GM18861 (cell line): ENCODE data around the gene ACP4.
"Not testable (repeated sequence)": the region's sequence is repeated elsewhere in the genome, so short reads cannot be mapped to it uniquely, and the experiment has no call there.

Experiments used
- ATAC-seq: cut with Tn5 transposase; IDR thresholded peaks from one replicate; pipeline ENCODE4 v1.9.1; 2021; ENCODE audit not compliant: unreplicated experiment

ACP4 gene

GRCh38 chr19:50773454-50773853, 16.8 kb upstream of the ACP4 start:
- not testable (repeated sequence) for ATAC-seq

GRCh38 chr19:50776131-50776530, 14.1 kb upstream of the ACP4 start:
- ATAC-seq, result no peak

DNA sequence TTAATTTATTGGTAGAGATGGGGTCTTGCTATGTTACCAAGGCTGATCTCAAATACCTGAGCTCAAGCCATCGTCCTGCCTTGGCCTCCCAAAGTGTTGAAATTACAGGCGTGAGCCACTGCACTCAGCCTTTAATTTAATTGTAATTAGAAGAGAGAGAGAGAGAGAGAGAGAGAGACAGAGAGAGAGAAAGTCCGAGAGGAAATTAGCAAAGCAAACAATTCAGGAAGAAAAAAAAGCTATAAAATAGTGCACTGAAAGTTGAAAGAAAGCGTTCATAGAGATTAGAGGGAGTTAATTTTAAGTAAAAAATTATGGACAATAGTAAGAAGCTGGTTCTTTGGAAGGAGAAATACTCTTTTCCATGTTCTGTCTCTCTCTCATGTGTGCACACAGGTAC, 13.0 kb upstream of the ACP4 start:
- no peak for ATAC-seq

- no peak for ATAC-seq
These were observed 12.3 kb upstream of the ACP4 start for GRCh38 chr19:50777830-50778303.

DNA sequence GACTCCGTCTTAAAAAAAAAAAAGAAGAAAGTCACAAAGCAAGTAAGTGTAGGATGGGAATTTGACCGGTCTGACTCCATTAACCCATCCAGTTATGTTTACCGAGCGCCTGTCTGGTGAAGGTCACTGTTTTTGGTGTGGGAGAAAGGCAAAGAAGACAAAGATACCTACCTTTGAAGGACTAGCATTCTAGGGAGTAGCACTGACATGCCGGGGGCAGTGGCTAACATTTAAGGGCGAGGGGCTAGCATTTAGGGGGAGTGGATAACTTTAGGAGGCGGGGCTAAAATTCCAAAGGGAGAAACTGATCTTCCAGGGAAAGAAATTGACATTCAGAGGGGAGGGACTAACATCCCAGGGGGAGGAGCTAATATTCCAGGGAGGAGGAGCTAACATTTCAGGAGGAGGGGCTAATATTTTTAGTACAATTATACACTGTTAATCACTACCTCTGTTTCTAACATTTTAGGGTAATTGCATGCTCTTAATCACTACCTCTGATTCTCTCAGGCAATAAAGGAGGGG, 11.2 kb upstream of the ACP4 start:
- ATAC-seq, result no peak

DNA sequence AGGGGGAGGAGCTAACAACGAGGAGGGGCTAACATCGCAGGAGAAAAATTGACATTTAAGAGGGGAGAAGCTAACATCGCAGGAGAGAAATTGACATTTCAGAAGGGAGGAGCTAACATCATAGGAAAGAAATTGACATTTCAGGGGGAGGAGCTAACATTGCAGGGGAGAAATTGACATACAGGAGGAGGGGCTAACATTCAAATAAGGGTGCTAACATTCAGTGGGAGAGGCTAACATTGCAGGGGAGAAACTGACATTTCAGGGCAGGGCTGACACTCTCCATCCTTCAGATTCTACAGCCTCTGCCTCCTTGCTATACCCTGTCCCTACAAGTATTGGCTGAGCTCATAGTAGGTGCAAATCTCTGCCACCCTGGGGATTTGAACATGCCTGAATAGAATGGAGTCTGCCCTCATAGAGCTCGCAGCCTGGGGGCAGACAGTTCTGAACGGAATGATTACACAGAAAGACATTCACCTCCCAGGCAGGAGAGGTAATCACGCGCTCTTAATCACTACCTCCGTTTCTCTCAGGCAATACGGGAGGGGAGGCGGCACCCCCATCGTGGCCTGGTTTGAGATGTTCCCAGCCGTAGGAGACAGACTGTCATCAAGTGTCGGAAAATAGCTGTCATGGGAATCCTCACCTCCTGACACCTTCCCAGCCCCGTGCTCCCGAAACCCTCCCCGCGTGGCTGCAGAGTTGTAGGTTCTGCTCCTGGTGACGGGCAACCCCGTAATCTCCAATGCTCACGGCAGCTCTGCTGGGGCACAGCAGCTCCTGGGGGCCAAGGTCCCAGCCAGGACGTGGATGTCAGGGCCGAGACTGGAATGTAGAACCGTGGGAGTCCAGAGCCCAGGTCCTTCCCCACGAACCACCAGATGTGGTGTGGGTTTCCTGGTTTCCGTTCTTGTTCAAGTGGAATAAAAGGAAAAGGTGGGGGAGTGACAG, 10.4 kb upstream of the ACP4 start:
- ATAC-seq, result no peak

GRCh38 chr19:50780753-50781435, 9.3 kb upstream of the ACP4 start:
- ATAC-seq, result no peak

DNA sequence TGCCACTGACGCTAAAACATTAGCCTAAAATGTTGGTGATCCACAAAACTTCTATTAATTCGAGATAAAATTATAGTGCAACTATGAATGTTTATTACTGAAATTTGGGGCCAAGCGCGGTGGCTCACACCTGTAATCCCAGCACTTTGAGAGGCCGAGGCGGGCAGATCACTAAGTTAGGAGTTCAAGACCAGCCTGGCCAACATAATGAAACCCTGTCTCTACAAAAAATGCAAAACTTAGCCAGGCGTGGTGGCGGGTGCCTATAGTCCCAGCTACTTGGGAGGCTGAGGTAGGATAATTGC, 6.4 kb upstream of the ACP4 start:
- ATAC-seq, result not testable (repeated sequence)

DNA sequence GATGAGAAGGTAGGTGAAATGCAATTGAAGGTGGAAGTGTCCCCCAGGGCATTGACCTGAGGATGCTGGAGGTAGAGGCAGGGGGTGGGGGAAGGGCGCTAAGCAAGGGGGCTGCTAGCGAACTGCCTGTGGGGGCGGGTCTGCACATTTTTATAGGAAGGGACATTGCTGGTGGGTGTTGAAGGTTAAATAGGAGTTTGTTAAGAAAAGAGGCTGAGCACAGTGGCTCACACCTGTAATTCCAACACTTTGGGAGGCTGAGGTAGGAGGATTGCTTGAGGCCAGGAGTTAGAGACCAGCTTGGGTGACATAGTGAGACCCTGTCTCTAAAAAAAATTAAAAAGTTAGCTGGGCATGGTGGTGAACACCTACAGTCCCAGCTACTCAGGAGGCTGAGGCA, 5.5 kb upstream of the ACP4 start:
- ATAC-seq, result no peak

- ATAC-seq, result no peak
These were observed 4.9 kb upstream of the ACP4 start for GRCh38 chr19:50785329-50785728.

- no peak for ATAC-seq
These were observed 780 bp downstream of the ACP4 start for GRCh38 chr19:50790922-50791467.

DNA sequence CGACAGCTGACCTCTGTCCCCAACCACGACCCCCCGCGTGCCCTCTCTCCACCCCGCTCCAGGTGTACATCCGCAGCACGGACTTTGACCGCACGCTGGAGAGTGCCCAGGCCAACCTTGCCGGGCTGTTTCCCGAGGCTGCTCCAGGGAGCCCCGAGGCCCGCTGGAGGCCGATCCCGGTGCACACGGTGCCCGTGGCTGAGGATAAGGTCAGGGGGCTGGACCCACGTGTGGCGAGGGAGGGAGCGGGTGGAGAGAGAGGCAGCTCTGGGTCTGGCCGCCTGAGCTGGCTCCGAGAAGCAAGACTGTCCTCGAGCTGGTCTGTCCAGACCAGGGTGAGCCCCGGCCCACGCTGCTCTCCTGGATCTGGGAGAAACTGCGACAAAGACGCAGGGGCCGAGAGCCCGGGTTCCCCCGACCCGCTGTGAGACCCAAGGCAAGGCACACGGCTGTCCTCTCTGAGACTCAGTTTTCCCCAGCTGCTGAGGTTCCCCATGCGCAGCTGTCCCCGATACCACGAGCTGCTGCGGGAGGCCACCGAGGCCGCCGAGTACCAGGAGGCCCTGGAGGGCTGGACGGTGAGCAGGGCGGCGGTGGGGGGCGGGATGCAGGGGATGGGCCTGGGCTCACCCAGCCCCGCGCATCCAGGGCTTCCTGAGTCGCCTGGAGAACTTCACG, 1.5 kb downstream of the ACP4 start:
- ATAC-seq, result no peak

DNA sequence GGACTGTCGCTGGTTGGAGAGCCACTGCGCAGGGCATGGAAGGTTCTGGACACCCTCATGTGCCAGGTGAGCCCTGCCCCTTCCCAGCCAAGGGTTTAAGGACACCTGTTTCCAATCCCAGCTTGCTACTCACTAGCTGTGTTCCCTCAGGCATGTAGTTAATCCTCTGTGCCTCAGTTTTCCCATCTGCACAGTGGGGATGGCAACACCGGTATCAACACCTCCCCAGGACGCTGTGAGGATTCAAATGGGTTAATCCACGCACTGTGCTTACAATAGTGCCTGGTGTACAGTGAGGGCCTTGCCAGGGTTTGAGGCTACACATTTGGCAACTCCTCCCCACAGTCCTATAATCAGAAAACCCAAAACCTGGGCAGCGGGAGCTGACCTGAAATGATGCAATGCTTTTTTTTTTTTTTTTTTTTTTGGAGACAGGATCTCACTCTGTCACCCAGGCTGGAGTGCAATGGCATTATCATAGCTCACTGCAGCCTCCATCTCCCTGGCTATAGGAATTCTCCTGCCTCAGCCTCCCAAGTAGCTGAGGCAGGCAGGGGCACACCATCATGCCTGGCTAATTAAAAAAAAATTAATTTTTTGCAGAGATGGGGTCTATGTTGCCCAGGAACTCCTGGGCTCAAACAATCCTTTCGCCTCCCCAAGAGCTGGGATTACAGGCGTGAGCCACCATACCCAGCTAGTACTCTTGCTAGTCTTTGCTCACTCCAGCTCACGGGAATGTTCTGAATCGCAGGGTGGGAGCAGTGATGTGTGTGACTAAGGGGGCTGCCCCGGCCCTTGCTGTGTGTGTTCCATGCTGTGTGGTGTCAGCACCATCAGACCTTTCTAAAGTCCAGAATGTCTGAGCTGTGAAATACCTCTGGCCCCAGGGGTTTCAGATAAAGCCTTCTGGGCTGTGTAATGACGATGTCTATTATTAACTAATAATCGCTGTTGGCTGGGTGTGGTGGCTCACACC, 2.3 kb downstream of the ACP4 start:
- no peak for ATAC-seq

DNA sequence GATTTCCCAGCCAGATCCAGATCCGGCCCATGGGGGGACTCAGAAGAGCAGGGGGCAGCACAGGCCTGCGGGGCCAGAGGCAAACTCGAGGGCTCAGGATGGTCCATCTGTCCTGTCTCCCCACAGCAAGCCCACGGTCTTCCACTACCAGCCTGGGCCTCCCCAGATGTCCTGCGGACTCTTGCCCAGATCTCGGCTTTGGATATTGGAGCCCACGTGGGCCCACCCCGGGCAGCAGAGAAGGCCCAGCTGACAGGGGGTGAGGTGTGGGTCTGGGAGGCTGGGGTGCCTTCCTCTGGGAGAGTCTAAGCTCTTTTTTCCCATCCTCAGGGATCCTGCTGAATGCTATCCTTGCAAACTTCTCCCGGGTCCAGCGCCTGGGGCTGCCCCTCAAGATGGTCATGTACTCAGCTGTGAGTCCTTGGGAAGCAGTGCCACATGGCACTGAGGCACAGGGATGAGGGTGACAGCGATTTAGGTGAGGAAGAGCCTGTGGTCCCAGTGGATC, 3.4 kb downstream of the ACP4 start:
- no peak for ATAC-seq

GRCh38 chr19:50794074-50794875, 4.1 kb downstream of the ACP4 start:
- no peak for ATAC-seq

DNA sequence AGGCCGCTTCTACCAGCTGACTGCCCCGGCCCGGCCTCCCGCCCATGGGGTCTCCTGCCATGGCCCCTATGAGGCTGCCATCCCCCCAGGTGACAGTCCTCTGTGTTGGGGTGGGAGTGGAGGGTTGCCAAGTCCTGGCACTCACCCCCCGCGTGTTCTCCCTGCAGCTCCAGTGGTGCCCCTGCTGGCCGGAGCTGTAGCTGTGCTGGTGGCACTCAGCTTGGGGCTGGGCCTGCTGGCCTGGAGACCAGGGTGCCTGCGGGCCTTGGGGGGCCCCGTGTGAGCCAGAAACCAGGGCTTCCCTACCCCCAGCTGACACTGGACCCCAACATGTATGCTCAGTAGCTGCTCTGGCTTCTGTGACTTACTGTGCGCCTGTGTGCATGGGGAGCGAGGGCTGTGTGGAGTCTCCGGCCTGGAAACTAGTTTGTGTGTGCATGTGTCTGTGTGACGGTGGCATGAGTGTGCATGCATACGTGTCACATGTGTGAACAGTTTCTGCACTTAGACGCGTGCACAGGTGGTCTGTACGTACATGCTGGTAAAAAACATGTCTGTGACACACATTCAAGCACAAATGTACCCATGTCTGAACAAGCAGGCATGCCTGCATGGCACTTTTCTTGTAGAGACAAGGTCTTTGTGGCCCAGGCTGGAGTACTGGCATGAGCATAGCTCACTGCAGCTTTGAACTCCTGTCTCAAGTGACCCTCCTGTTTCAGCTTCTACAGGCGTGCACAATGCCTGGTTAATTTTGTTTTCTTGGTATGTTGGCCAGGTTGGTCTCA, 4.9 kb downstream of the ACP4 start:
- ATAC-seq, result no peak

DNA sequence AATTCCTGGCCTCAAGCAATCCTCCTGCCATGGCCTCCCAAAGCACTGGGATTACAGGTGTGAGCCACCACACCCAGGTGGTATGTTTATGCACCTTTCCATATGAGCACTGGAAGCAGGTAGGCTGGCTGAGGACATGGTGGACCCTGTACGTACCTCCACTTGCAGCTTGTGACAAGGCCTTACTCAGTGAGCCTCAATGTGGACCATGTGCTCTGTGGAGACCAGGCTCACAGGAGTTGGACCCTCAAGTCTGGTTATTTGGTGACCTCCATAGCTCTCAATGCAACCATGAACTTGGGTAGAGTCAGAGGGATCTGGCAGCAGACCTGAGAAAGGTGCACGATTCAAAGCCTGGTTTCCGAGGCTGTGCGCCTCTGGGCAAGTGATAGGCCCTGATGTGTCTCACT, 5.5 kb downstream of the ACP4 start:
- no peak for ATAC-seq

DNA sequence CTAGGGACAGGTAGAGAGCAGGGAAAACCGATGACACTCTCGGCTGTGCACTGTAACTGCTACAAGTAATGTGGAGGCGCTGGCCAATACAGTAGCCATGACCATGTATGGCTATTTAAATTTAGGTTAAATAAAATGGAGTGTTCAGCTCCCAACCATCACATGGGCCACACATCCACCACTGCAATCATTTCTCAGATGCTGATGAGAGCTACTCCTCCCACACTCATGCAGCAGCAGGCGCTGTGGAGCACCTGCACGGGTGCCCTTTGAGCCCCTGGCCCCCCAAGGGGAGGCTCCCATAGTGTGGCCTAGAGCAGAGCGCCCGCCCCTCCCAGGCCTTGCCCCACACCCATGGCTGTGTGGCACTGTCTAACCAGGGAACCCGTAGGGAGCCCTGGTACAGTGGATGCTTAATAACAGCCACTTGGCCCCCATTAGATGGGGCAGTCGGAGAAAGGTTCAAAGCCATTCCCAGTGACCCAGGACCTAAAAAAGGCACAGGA, 6.0 kb downstream of the ACP4 start:
- no peak for ATAC-seq
